Suppressor macrophage treated with lipopolysaccharide for 4 hours (primary cell): ENCODE results near the gene CELF4.
"Not testable (repeated sequence)": the region's sequence is repeated elsewhere in the genome, so short reads cannot be mapped to it uniquely, and the experiment has no call there.

Experiments
- DNase-seq: peaks from one replicate; pipeline ENCODE4 v3.0.0-alpha.2; 2020

The CELF4 gene

GRCh38 chr18:37491526-37491925 is 74.1 kb downstream of the CELF4 start:
- DNase-seq: no peak

GRCh38 chr18:37489998-37490397 is 75.6 kb downstream of the CELF4 start:
- no peak for DNase-seq

GRCh38 chr18:37489011-37489410 is 76.6 kb downstream of the CELF4 start:
- DNase-seq: no peak

- no peak for DNase-seq
Measured at GRCh38 chr18:37487400-37487867, 78.2 kb downstream of the CELF4 start.

GRCh38 chr18:37486848-37487247 is 78.8 kb downstream of the CELF4 start:
- no peak for DNase-seq

GRCh38 chr18:37484983-37485834 is 80.4 kb downstream of the CELF4 start:
- peak; percentile 29 for DNase-seq

- no peak for DNase-seq
Measured at GRCh38 chr18:37483984-37484819, 81.4 kb downstream of the CELF4 start.

- no peak for DNase-seq
Measured at GRCh38 chr18:37483221-37483971, 82.2 kb downstream of the CELF4 start.

- DNase-seq: no peak
Measured at GRCh38 chr18:37482433-37482832, 83.2 kb downstream of the CELF4 start.

DNA sequence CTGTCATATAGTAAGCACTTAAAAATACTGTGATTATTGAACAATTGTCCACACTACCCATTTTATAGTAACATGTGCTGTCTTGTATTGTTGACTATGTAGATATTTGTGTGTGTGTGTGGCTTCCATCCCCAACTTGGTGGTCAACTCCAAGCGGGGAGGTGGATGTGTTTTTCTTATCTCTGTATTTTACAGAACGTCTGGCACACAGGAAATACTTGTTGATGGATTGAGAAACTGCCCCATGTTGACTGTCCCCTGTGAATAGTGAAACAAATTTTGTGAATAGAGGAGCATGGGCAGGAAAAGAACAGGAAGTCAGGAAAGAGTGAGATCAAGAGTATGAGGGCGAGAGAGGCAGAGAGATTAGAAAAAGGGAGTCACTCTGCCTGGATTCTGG is 83.6 kb downstream of the CELF4 start:
- no peak for DNase-seq

DNA sequence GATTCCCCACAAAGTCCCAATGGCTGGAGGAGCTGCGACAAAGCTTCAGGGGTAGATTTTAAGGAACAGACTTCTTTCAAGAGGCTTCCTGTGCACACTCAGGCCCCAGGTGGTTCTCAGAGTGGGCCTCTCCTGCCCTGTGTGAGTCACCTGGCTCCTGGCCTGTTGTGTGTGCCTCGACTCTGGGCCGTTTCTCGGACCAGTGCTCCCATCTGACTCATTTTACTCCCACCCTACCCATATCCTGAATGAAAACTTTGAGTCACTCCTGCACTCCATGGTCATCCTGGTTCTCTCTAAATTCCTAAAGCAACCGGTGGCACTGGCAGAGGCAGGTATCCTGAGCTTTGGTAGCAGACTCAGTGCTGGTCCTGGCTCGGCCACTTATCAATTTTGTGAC is 84.1 kb downstream of the CELF4 start:
- no peak for DNase-seq

DNA sequence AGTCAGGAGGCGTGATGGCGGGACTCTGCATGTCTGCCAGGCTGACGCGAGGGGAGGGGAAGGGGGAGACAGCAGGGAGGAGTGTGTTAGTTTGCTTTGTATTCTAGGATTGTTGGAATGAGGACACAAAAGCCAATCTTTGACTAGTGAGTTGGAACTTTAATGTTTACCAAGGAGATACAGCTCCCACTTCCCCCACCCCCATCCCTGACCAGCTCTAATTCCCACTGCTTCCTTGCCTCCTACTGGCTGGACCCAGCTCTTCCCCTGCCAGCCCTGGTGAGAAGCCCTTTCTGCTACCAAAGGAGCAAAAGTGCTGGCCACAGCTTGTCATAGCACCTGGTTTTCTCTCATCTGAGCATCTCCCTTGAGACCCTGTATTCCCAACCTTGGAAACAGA is 84.5 kb downstream of the CELF4 start:
- DNase-seq: no peak

GRCh38 chr18:37476611-37477295 is 88.8 kb downstream of the CELF4 start:
- DNase-seq: no peak

DNA sequence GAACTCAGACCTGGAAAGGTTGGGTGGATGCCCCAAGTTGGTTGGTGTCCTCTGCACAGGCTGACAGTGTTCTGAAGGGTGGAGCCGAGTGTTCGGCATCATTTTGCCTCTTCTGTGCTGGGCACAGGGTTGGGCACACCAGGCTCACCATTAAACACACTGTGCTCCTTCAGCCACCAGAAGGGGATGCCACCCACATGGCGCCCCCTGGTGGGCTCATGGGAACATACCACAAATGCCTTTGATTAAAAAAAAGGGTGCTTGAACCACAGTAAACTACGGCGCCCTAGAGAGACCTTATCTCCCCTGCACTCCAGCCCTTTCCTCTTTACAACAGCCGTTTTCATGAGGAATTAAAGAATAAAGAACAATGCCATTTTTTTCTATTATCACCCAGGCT is 89.4 kb downstream of the CELF4 start:
- DNase-seq: peak; percentile 31

DNA sequence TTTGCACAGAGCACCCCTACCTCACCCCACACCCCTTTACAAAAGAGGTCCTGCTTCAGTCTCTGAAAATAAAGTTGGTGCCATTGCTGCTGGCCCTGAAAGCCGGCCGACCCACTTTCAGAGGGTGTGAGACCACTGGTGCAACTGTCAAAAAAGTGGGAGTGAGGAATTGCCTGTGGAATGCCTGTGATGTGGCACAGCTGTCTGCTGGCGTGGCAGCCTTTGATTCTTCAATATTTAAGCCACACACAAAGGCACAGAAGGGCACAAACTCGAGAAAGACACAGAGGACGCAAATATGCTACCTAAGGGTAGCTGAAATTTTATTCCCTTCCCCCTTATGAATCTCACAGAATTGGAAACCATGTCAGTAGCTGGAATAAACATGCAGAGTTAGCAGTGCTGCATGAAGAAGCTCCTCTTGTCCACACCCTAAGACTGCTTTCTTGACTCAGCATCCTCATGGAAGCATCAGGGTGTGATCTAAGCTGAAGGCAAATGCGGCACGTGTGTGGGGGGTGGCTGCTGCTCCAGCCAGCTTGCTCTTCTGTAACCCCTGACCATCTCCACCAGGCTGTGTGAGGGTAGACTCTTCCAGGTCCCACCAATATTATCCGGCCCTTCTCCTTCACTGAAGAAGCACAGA is 92.3 kb downstream of the CELF4 start:
- DNase-seq: no peak

DNA sequence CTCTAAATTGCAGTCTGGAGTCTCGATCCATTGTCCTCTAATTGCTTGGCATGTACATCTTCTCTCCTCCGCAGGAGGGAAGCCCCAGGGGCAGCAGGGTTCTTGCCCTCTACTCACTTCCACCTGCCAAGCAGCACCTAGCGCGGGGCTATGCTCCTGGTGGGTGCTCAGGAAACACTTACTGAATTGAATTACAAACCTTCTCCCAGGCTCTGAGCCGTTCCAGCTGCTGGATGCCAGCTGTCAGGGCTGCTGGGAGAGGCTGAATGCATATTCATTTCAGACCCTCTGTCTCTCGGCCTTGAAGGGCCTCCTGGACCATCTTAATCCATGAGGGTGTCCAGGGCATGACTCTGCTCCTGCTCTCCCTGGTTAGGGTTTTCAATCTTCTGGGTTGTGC is 94.0 kb downstream of the CELF4 start:
- DNase-seq: no peak

- DNase-seq: no peak
Measured at GRCh38 chr18:37470986-37471385, 94.6 kb downstream of the CELF4 start.

DNA sequence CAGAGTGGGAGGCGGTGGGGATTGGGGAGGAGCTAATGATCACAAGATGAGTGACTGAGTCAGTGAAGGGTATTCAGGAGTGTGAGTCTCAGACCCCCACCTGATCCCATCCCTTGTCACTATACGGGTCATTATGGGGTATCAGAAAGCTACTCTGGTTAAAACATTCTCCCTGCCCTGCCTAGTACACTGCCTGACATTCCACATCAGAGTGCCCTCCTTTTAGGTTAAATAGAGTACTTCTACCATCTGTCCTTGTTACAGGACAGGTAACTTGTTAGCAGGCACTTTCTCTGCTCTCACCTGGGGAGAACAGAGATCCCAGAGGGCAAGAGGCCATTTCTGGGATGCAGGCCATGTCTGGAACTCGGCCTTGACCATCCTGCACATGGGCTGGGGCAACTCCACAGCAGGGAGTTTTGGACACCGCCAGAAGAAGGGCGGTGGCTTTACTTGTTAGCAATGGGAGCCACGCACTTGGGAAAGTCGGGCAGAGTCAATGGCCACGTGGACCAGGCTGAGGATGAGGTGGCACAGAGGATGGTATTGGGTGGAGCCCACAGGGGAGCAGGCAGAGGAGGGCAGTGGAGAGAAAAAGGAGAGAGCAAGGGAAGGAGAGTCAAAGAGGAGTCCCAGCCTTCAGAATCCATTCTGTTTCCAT is 98.5 kb downstream of the CELF4 start:
- no peak for DNase-seq

GRCh38 chr18:37465958-37466357 is 99.6 kb downstream of the CELF4 start:
- DNase-seq: no peak

GRCh38 chr18:37464257-37464656 is 101.3 kb downstream of the CELF4 start:
- no peak for DNase-seq

DNA sequence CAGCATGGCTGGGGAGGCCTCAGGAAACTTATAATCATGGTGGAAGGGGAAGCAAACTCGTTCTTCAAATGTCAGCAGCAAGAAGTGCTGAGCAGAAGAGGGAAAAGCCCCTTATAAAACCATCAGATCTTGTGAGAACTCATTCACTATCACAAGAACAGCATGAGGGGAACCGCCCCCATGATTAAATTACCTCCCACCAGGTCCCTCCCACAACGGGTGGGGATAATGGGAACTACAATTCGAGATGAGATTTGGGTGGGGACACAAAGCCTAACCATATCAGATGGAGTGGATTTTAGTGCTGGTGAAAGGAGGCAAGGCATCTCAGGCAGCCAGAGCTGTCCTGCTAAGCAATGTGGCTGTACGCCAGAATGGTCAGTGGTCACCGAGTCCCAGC is 104.3 kb downstream of the CELF4 start:
- not testable (repeated sequence) for DNase-seq

DNA sequence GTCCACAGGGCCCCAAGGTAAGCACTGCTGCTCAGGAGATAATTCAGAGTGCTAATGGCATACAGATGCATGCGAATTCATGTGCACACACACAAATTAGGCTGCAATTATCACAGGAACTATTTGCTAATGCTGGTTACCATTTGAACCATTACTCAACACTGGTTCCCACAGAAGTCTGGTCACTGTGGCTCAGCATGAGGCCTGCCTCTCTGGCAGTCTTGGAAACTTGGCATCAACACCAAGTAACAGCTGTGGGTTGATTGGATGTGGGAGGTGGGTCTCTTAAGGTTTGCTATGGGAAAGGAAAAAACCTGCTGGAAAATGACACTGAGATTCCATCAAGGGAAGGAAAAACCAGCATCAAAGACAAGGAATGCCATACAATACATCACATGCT is 105.0 kb downstream of the CELF4 start:
- no peak for DNase-seq
